NCI-H128 (cell line): ENCODE measurements around the gene HPCA.
"Not testable (repeated sequence)": the region's sequence is repeated elsewhere in the genome, so short reads cannot be mapped to it uniquely, and the experiment has no call there.

ENCODE experiments used
- DNase-seq: peaks from one replicate; lab custom pipeline; 2025; ENCODE audit not compliant: unreplicated experiment; lab: John Stamatoyannopoulos, UW

HPCA gene

GRCh38 chr1:32901823-32902534 is 15.7 kb downstream of the HPCA start:
- DNase-seq, result no peak

GRCh38 chr1:32902535-32902920 is 16.2 kb downstream of the HPCA start:
- DNase-seq, result no peak

- DNase-seq, result no peak
Observed at GRCh38 chr1:32903991-32904785, 17.9 kb downstream of the HPCA start.

- no peak for DNase-seq
Observed at GRCh38 chr1:32904797-32905196, 18.5 kb downstream of the HPCA start.

DNA sequence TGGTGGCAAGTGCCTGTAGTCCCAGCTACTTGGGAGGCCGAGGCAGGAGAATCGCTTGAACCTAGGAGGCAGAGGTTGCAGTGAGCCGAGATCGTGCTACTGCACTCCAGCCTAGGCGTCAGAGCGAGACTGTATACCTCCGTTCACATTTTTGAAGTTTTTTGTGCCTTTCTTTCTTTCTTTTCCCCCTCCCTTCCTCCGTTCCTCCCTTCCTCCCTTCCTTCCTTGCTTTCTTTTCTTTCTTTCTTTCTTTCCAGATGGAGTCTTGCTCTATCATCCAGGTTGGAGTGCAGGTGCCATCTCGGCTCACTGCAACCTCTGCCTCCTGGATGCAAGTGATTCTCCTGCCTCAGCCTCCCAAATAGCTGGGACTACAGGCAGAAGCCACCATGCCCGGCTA is 19.3 kb downstream of the HPCA start:
- not testable (repeated sequence) for DNase-seq

- no peak for DNase-seq
Observed at GRCh38 chr1:32906654-32907053, 20.4 kb downstream of the HPCA start.

- DNase-seq, result no peak
Observed at GRCh38 chr1:32907435-32907834, 21.1 kb downstream of the HPCA start.

GRCh38 chr1:32910319-32910718 is 24.0 kb downstream of the HPCA start:
- no peak for DNase-seq

DNA sequence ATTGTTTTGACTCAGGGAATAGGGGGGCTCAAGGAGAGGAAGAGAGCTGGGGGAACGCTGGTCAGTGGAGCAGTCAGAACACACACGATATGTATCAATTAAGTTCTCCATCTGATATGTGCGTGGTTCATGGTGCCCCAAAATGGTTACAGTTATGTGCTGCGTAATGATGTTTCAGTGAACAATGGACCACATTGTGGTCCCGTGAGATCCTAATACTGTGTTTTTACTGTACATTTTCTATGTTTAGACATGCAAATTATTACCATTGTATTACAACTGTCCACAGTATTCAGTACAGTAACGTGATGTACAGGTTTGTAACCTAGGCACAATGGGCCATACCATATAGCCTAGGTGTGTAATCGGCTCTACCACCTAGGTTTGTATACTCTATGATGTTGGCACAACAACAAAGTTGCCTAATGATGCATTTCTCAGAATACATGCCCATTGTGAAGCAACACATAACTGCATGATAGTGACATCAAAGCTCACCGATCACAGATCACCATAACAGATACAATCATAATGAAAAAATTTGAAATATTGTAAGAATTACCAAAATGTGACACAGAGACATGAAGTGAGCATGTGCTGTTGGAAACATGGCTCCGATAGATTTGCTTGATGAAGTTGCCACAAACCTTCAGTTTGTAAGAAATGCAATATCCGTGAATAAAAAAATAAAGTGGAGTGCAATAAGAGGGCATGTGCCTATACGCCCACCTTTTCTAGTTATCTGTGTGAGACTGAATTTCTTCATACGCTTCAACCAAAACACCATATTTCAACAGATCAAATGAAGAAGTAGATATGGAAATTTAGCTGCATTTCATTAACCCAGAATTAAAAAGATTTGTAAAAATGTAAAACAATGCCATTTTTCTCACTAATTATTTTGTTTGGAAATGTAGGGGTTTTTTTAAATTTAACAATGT is 29.7 kb downstream of the HPCA start:
- DNase-seq, result no peak

- DNase-seq, result no peak
Observed at GRCh38 chr1:32917521-32917920, 31.2 kb downstream of the HPCA start.

DNA sequence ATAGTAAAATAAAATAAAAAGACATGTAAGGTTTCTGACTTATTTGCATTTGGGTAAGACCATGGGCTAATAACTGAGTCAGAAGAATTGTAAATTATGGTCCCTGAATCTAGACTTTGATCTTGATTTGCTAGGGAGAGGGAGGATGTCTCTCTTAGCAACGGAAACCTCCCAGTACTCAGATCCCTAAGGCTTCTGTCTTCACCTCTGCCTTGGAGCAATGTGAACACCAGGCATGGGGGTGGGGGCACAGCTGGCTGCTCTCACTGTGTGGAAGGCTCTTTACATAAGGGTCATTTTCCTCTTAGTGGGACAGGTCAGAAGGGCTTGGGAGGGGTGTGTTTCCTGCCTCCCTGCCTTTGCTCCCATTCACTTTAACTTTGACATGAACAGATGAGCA is 31.9 kb downstream of the HPCA start:
- no peak for DNase-seq

- no peak for DNase-seq
Observed at GRCh38 chr1:32919811-32920733, 33.8 kb downstream of the HPCA start.

DNA sequence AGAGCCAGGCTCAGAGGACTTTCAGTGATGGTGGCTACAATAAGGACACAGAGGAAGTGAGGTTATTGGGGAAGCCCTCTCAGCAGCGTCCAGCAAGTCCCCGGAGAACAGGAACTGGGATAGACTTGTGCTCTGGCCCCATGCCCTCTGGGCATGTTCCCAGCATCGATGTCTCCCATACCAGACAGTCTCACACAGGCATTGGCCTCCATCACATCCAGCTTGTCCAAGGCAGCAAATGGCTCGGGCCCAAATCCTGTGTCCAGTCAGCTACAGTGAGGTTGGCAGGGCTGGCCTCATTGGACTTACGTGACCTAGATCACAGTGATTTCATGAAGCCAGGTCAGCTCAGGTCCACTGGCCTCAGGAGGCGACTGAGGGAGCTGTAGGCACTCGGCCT is 34.5 kb downstream of the HPCA start:
- no peak for DNase-seq

GRCh38 chr1:32924881-32925344 is 38.6 kb downstream of the HPCA start:
- no peak for DNase-seq

GRCh38 chr1:32925403-32926162 is 39.3 kb downstream of the HPCA start:
- DNase-seq, result no peak

DNA sequence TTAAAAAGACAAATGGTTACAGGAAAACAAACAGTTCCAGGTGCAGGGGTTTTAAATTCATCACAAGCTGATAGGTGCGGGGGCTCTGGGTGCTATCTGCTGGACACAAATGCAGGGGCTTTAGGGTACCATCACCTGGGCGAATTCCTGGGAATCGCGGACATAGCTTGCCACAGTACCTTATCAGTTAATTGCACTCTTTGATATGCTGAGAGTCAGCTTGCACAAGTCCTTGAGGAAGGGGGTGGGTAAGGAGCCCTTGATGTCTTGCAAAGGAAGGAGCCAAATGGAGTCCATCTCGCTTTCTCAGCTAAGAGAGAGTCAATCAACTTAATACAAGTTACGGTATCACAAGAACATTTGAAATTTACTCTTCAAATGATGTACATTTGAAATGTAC is 40.3 kb downstream of the HPCA start:
- DNase-seq, result no peak

- DNase-seq, result no peak
Observed at GRCh38 chr1:32927441-32927840, 41.1 kb downstream of the HPCA start.

DNA sequence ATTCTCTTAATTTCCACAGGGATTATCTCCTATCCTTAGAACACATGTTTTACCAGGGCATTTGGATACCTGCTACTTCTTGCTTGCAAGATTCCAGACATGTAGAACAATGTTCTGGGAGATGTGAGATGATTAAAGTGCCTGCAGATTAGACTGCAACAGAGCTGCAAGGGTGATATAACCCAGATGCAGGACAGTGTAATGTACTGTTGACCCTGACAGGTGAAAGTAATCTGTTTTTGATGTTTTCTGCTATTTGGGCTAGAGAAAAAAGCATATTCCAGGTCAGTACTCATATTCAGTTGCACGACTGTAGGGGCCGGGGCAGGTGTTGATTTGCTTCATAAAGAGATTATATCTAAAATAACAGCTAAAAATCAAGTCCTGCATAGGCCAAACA is 42.0 kb downstream of the HPCA start:
- DNase-seq, result no peak

DNA sequence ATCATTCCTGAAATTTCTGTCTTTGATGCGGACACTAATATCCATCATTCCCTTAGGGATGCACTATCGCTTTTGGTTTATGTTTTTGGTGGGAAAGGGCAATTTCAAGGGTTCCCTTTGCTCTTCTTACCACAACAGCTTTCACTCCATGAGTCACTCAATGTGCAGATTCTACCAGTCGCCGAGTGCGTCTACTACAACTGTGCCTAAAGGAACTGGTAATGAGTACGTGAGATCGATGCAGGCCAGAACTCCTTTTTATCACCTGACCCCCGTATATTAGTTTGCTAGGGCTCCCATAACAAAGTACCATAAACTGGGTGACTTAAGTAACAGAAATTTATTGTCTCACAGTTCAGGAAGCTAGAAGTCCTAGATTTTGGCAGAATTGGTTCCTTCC is 42.4 kb downstream of the HPCA start:
- DNase-seq, result no peak

GRCh38 chr1:32929366-32929765 is 43.1 kb downstream of the HPCA start:
- no peak for DNase-seq
